GM12864 (cell line): ENCODE measurements around the gene SAFB2.

ENCODE experiments used
- DNase-seq: peaks from one replicate; pipeline ENCODE4 v3.0.0-alpha.2; 2011; ENCODE audit warnings: low read depth
- H3K4me3 ChIP-seq: 2 replicates; pipeline ENCODE4 v1.5.1; 2011; ENCODE audit warnings: mild to moderate bottlenecking, low read depth, low read length, control low read depth
- TF ChIP-seq, protein P1 (sequence below): IDR thresholded peaks from 2 replicates; pipeline ENCODE4 v1.5.1; 2011; ENCODE audit warnings: low read depth, mild to moderate bottlenecking, moderate library complexity, low read length, control low read depth, inconsistent platforms; ENCODE audit errors: missing control alignments

SAFB2 gene

GRCh38 chr19:5637971-5638370, 15.4 kb upstream of the SAFB2 start:
- no peak overlapping the region for H3K4me3 ChIP-seq
- TF ChIP-seq, protein P1, sequence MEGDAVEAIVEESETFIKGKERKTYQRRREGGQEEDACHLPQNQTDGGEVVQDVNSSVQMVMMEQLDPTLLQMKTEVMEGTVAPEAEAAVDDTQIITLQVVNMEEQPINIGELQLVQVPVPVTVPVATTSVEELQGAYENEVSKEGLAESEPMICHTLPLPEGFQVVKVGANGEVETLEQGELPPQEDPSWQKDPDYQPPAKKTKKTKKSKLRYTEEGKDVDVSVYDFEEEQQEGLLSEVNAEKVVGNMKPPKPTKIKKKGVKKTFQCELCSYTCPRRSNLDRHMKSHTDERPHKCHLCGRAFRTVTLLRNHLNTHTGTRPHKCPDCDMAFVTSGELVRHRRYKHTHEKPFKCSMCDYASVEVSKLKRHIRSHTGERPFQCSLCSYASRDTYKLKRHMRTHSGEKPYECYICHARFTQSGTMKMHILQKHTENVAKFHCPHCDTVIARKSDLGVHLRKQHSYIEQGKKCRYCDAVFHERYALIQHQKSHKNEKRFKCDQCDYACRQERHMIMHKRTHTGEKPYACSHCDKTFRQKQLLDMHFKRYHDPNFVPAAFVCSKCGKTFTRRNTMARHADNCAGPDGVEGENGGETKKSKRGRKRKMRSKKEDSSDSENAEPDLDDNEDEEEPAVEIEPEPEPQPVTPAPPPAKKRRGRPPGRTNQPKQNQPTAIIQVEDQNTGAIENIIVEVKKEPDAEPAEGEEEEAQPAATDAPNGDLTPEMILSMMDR: no peak
- DNase-seq: no peak

DNA sequence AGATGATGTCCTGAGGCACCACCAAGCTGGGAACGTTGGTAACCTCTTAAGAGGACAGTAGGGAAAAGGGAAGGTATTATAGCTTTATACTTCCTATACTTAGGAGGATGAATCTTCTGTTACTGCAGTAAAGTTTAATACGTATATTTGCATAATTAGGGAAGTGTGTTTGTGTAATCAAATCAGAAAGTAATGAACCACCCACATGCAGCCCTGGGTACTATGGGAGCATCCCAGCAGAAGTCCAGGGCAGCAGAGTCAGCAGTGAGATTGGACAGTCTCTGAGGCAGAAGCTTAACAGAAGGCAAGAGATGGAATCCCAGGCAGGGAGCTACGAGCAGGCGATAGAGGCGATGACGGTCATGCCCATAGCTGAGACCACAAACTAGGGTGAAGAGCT, 12.9 kb upstream of the SAFB2 start:
- no peak for DNase-seq
- TF ChIP-seq, protein P1: no peak
- H3K4me3 ChIP-seq: no peak overlapping the region

- TF ChIP-seq, protein P1: no peak
- no peak overlapping the region for H3K4me3 ChIP-seq
- no peak for DNase-seq
Observed at GRCh38 chr19:5632657-5633056, 10.1 kb upstream of the SAFB2 start.

DNA sequence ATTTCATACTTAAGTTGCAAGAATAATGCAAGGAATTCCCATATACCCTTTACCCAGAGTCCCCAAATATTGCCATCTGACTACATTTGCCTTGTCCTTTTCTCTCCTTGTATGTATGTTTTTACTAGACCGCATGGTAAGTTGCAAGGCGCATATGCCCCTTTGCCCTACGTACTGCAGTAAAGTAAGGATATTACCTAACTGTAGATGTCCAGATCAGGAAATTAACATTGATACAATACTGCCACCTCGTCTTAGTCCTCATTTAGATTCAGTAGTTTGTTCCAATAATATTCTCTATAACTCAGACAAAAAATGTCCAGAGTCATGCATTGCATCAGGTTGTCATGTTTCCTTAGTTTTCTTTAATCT, 9.7 kb upstream of the SAFB2 start:
- TF ChIP-seq, protein P1: no peak
- no peak for DNase-seq
- H3K4me3 ChIP-seq: no peak overlapping the region

- no peak overlapping the region for H3K4me3 ChIP-seq
- TF ChIP-seq, protein P1: no peak
- DNase-seq: no peak
Observed at GRCh38 chr19:5631567-5632240, 9.1 kb upstream of the SAFB2 start.

GRCh38 chr19:5628919-5629481, 6.4 kb upstream of the SAFB2 start:
- H3K4me3 ChIP-seq: no peak overlapping the region
- DNase-seq: no peak
- TF ChIP-seq, protein P1: no peak

DNA sequence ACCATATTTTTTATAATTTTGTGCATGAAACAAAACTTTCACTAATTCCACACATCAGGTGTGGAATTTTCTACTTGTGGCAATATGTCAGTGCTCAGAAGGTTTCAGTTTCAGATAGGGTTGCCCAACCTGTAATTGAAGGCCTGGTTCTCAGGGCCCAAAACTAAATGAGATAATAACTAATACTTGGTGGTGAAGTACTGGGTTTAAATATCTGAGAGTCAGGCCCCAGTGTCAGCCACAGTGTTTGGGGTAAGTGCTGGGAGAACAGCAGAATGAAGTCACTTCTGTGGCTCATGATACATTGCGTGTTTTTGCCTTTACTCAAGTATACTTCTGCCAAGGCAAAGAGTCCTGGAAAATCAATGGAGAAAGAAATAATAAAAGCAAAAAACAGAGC, 5.9 kb upstream of the SAFB2 start:
- no peak overlapping the region for H3K4me3 ChIP-seq
- no peak for DNase-seq
- TF ChIP-seq, protein P1: no peak
